WTC11 (cell line): ENCODE measurements around the gene TRNT1.

ENCODE experiments used
- CREB1 ChIP-seq: sonication (generic); formaldehyde crosslinking; IDR thresholded peaks from 2 replicates; pipeline ENCODE4 v1.8.0; 2023; ENCODE audit warnings: mild to moderate bottlenecking, missing genetic modification reagents
- CTCF ChIP-seq: fragments of 200-600 bp; IDR thresholded peaks from 2 replicates; pipeline ENCODE4 v1.8.0; 2022; ENCODE audit warnings: antibody characterized with exemption
- ESRRA ChIP-seq: sonication (generic); formaldehyde crosslinking; IDR thresholded peaks from 2 replicates; pipeline ENCODE4 v1.8.1; 2022; ENCODE audit warnings: mild to moderate bottlenecking, missing genetic modification reagents, borderline replicate concordance
- IRF1 ChIP-seq: sonication (generic); formaldehyde crosslinking; IDR thresholded peaks from 2 replicates; pipeline ENCODE4 v1.8.0; 2023; ENCODE audit warnings: missing genetic modification reagents

GRCh38 chr3:3151513-3151912 lies 24.8 kb downstream of the TRNT1 start:
- TF ChIP-seq IRF1 = no peak
- no peak for TF ChIP-seq CTCF
- no peak for TF ChIP-seq CREB1 (CRISPR knock-in tag)
- TF ChIP-seq ESRRA = no peak
